Measurements from ENCODE around the gene NPPA.

DNA sequence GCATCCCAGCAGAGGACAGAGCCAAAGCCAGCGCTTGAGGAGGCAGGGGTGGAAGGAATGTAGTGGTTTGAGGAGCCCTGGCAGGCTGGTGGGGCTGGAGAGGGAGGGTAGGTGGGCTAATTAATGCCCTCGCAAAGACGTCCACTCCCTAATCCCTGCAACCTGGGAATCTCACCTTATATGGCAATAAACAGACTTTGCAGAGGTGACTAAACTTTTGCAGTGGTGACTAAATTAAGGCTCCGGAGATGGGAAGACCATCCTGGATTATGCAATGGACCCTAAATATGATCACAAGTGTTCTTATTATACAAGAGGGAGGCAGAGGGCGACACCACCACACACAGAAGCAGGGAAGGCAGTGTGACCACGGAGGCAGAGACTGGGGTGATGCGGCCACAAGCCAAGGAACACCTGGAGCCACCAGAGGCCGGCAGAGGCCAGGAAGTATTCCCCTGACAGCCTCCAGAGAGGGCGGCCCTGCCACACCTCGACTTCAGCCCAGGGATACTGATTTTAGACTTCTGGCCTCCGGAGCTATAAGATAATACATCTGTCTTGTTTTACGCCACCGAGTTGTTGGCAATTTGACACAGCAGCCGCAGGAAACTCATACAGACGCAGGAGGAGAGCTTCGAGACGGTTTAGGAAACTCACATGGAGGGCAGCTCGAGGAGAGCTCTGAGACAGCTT lies 34.3 kb upstream of the NPPA start:
- TF ChIP-seq CTCF (IDR thresholded peaks at IDR 0.05): no peak
- TF ChIP-seq POLR2A (IDR thresholded peaks at IDR 0.05): no peak
